ENCODE measurements around the gene OAS2. TPM values are rescaled to one million over a fixed set of nuclear protein-coding genes. Genes with fewer than 3 reads are reported as not detected.

OAS2 gene
- total RNA-seq, 1 donor from 2014 or later, result 96.4 TPM

DNA sequence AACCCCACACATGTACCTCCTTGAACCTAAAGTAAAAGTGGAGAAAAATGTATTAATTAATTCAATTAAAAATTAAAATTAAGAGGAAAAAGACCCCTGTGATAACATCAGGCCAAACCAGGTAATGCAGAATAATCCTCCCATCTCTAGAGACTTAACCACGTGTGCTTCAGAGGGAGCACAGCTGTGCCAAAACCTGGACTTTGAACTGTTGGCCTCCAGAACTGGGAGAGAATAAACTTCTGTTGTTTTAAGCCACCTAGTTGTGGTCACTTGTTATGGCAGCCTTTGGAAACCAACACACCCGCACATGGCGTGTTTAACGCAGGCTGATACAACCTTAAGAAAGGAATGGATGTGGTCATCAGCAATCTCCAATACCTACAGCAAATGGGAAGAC, 23.8 kb downstream of the OAS2 start:
- DNase-seq (no peak), ATAC-seq (no peak)
- peaks cover 92% of the 10 kb centered on the region for H3K36me3 ChIP-seq
- H3K4me3 ChIP-seq, result no peak overlapping the region
- intact Hi-C loops (cut with DNase I), result no loop called here
- no peaks in the 10 kb centered on the region for H3K27me3 ChIP-seq (ENCODE audit: low read depth)
- H3K4me1 ChIP-seq, result no peaks in the 10 kb centered on the region
- H3K9me3 ChIP-seq, result no peaks in the 10 kb centered on the region
- TF ChIP-seq, protein P1, sequence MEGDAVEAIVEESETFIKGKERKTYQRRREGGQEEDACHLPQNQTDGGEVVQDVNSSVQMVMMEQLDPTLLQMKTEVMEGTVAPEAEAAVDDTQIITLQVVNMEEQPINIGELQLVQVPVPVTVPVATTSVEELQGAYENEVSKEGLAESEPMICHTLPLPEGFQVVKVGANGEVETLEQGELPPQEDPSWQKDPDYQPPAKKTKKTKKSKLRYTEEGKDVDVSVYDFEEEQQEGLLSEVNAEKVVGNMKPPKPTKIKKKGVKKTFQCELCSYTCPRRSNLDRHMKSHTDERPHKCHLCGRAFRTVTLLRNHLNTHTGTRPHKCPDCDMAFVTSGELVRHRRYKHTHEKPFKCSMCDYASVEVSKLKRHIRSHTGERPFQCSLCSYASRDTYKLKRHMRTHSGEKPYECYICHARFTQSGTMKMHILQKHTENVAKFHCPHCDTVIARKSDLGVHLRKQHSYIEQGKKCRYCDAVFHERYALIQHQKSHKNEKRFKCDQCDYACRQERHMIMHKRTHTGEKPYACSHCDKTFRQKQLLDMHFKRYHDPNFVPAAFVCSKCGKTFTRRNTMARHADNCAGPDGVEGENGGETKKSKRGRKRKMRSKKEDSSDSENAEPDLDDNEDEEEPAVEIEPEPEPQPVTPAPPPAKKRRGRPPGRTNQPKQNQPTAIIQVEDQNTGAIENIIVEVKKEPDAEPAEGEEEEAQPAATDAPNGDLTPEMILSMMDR (IDR thresholded peaks at IDR 0.05), result no peak
- H3K27ac ChIP-seq, result no peak overlapping the region

GRCh38 chr12:113002676-113003075, 24.4 kb downstream of the OAS2 start:
- Histone ChIP-seq H3K4me1 (no peaks in the 10 kb centered on the region), H3K27ac (no peak overlapping the region), H3K9me3 (no peaks in the 10 kb centered on the region), H3K36me3 (peaks cover 92% of the 10 kb centered on the region), H3K4me3 (no peak overlapping the region), H3K27me3 (ENCODE audit: low read depth) (no peaks in the 10 kb centered on the region)
- TF ChIP-seq, protein P1 (IDR thresholded peaks at IDR 0.05), result no peak
- no peak for ATAC-seq
- intact Hi-C loops (cut with DNase I), result no loop called here
- no peak for DNase-seq

GRCh38 chr12:113003636-113004035, 25.3 kb downstream of the OAS2 start:
- intact Hi-C loops (cut with DNase I), result no loop called here
- DNase-seq (no peak), ATAC-seq (no peak)
- Histone ChIP-seq H3K27ac (no peak overlapping the region), H3K4me3 (no peak overlapping the region), H3K9me3 (no peaks in the 10 kb centered on the region), H3K4me1 (no peaks in the 10 kb centered on the region), H3K27me3 (ENCODE audit: low read depth) (no peaks in the 10 kb centered on the region), H3K36me3 (peaks cover 92% of the 10 kb centered on the region)
- TF ChIP-seq, protein P1 (IDR thresholded peaks at IDR 0.05), result no peak

- no peaks in the 10 kb centered on the region for H3K27me3 ChIP-seq (ENCODE audit: low read depth)
- no peaks in the 10 kb centered on the region for H3K4me1 ChIP-seq
- no peaks in the 10 kb centered on the region for H3K9me3 ChIP-seq
- TF ChIP-seq, protein P1 (IDR thresholded peaks at IDR 0.05), result peak; percentile 13
- no peak overlapping the region for H3K27ac ChIP-seq
- peaks cover 95% of the 10 kb centered on the region for H3K36me3 ChIP-seq
- no peak overlapping the region for H3K4me3 ChIP-seq
- ATAC-seq, result no peak
- intact Hi-C loops (cut with DNase I), result no loop called here
- DNase-seq, result no peak
Measured at GRCh38 chr12:113005762-113006161, 27.4 kb downstream of the OAS2 start.

GRCh38 chr12:113006206-113006605, 27.9 kb downstream of the OAS2 start:
- TF ChIP-seq, protein P1 (IDR thresholded peaks at IDR 0.05), result no peak

DNA sequence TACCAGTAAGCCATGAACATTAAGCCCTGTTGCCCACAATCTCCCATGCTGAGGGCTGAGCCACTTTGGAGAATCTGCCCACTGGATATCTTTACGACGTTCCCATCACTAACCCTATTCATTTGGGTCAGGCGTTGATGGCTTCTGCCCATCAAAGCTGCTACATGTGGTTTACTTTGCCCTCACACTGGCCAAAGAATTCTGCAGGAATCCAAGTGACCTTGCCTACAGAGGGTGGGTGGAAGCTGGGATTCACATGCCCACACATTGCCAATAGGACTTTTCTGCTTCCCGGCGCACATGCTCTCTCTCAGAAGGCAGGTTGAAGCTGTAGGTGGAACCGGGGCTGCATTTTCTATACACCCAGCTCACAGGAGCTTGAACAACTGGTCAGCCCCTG, 28.3 kb downstream of the OAS2 start:
- H3K4me1 ChIP-seq, result no peaks in the 10 kb centered on the region
- DNase-seq, result no peak
- TF ChIP-seq, protein P1 (IDR thresholded peaks at IDR 0.05), result no peak
- no peaks in the 10 kb centered on the region for H3K27me3 ChIP-seq (ENCODE audit: low read depth)
- H3K4me3 ChIP-seq, result no peak overlapping the region
- no peak for ATAC-seq
- H3K27ac ChIP-seq, result no peak overlapping the region
- intact Hi-C loops (cut with DNase I), result no loop called here
- H3K36me3 ChIP-seq, result peaks cover 94% of the 10 kb centered on the region
- H3K9me3 ChIP-seq, result no peaks in the 10 kb centered on the region

More at GRCh38 chr12:113006206-113006605, 27.9 kb downstream of the OAS2 start:
- Histone ChIP-seq H3K4me1 (no peaks in the 10 kb centered on the region), H3K36me3 (peaks cover 95% of the 10 kb centered on the region), H3K4me3 (no peak overlapping the region), H3K27me3 (ENCODE audit: low read depth) (no peaks in the 10 kb centered on the region), H3K27ac (no peak overlapping the region), H3K9me3 (no peaks in the 10 kb centered on the region)
- no peak for DNase-seq
- ATAC-seq, result no peak
- intact Hi-C loops (cut with DNase I), result no loop called here
